OCI-LY1 (cell line): Measurements from ENCODE around the gene DACT2.

ENCODE experiments used
- H2AFZ ChIP-seq: fragments of 200-600 bp; sonication (generic), shearing (Covaris generic); 2 replicates; pipeline ENCODE4 v1.6.0; 2014; ENCODE audit warnings: antibody characterized with exemption, mild to moderate bottlenecking, low read length
- H3F3A ChIP-seq: fragments of 200-600 bp; sonication (generic), shearing (Covaris generic); 2 replicates; pipeline ENCODE4 v1.6.0; 2014; ENCODE audit warnings: mild to moderate bottlenecking, antibody characterized with exemption, low read length, moderate library complexity; ENCODE audit not compliant: insufficient read depth
- H3K27ac ChIP-seq: fragments of 200-600 bp; sonication (generic); 2 replicates; pipeline ENCODE4 v1.5.1; 2014; ENCODE audit warnings: low read length, mixed run types, mild to moderate bottlenecking, low read depth; ENCODE audit not compliant: poor library complexity, severe bottlenecking
- H3K27me3 ChIP-seq: fragments of 200-600 bp; sonication (generic); 2 replicates; pipeline ENCODE4 v1.6.0; 2014; ENCODE audit warnings: antibody characterized with exemption, mild to moderate bottlenecking, low read length, moderate library complexity; ENCODE audit not compliant: insufficient read depth
- H3K36me3 ChIP-seq: fragments of 200-600 bp; sonication (generic); 2 replicates; pipeline ENCODE4 v1.6.1; 2014; ENCODE audit warnings: mild to moderate bottlenecking, antibody characterized with exemption, low read length, moderate library complexity, mixed read lengths; ENCODE audit not compliant: insufficient read depth
- H3K4me1 ChIP-seq: fragments of 200-600 bp; sonication (generic); 2 replicates; pipeline ENCODE4 v1.5.1; 2014; ENCODE audit warnings: mild to moderate bottlenecking, low read length, moderate library complexity; ENCODE audit not compliant: insufficient read depth, severe bottlenecking
- H3K4me2 ChIP-seq: fragments of 200-600 bp; sonication (generic), shearing (Covaris generic); 2 replicates; pipeline ENCODE4 v1.6.1; 2014; ENCODE audit warnings: low read length
- H3K4me3 ChIP-seq: fragments of 200-600 bp; sonication (generic); 2 replicates; pipeline ENCODE4 v1.5.1; 2014; ENCODE audit warnings: low read length, low read depth, mild to moderate bottlenecking, mixed read lengths; ENCODE audit not compliant: poor library complexity, severe bottlenecking
- H3K79me2 ChIP-seq: fragments of 200-600 bp; shearing (Covaris generic); 2 replicates; pipeline ENCODE4 v1.6.1; 2016; ENCODE audit warnings: mixed run types, low read length, mixed read lengths; ENCODE audit not compliant: insufficient read depth
- H3K9ac ChIP-seq: fragments of 200-600 bp; sonication (generic), shearing (Covaris generic); 2 replicates; pipeline ENCODE4 v1.6.1; 2014; ENCODE audit warnings: mild to moderate bottlenecking, low read length, mixed read lengths
- H3K9me2 ChIP-seq: fragments of 200-600 bp; sonication (generic), shearing (Covaris generic); 2 replicates; pipeline ENCODE4 v1.6.1; 2014; ENCODE audit warnings: low read depth, mild to moderate bottlenecking, low read length, mixed read lengths
- H3K9me3 ChIP-seq: fragments of 200-600 bp; shearing (Covaris generic); 2 replicates; pipeline ENCODE4 v1.6.1; 2014; ENCODE audit warnings: low read length, mixed read lengths
- H4K20me1 ChIP-seq: fragments of 200-600 bp; sonication (generic), shearing (Covaris generic); 2 replicates; pipeline ENCODE4 v1.6.0; 2016; ENCODE audit warnings: mild to moderate bottlenecking, low read length; ENCODE audit not compliant: insufficient read depth
- CTCF ChIP-seq: fragments of 200-600 bp; sonication (generic), shearing (Covaris generic); IDR thresholded peaks from 2 replicates; pipeline ENCODE4 v1.5.1; 2017; ENCODE audit warnings: mild to moderate bottlenecking, antibody characterized with exemption, low read length, moderate library complexity, mixed read lengths
- EZH2 ChIP-seq: fragments of 200-600 bp; sonication (generic), shearing (Covaris generic); IDR thresholded peaks from 2 replicates; pipeline ENCODE4 v1.8.0; 2017; ENCODE audit warnings: borderline replicate concordance, mixed run types, mild to moderate bottlenecking, antibody characterized with exemption, low read length, moderate library complexity, mixed read lengths

The DACT2 gene

GRCh38 chr6:168300975-168301647, 18.5 kb downstream of the DACT2 start:
- TF ChIP-seq CTCF: no peak
- Histone ChIP-seq H3K27me3 (no peaks in the 10 kb centered on the region), H4K20me1 (no peaks in the 10 kb centered on the region), H2AFZ (no peak overlapping the region), H3K4me1 (no peaks in the 10 kb centered on the region), H3K27ac (no peak overlapping the region), H3F3A (no peaks in the 10 kb centered on the region), H3K79me2 (no peaks in the 10 kb centered on the region), H3K36me3 (no peaks in the 10 kb centered on the region), H3K9ac (no peak overlapping the region), H3K4me3 (no peak overlapping the region), H3K4me2 (no peak overlapping the region), H3K9me3 (no peaks in the 10 kb centered on the region), H3K9me2 (no peaks in the 10 kb centered on the region)

- Histone ChIP-seq H3K4me1 (no peaks in the 10 kb centered on the region), H3K27me3 (no peaks in the 10 kb centered on the region), H3K4me3 (no peak overlapping the region), H3F3A (no peaks in the 10 kb centered on the region), H3K9ac (no peak overlapping the region), H3K4me2 (no peak overlapping the region), H3K27ac (no peak overlapping the region), H3K36me3 (no peaks in the 10 kb centered on the region), H3K9me2 (no peaks in the 10 kb centered on the region), H3K9me3 (no peaks in the 10 kb centered on the region), H4K20me1 (no peaks in the 10 kb centered on the region), H3K79me2 (no peaks in the 10 kb centered on the region), H2AFZ (no peak overlapping the region)
- TF ChIP-seq EZH2 (no peak), CTCF (no peak)
Observed at GRCh38 chr6:168299541-168300511, 19.8 kb downstream of the DACT2 start.

GRCh38 chr6:168297643-168298042, 21.9 kb downstream of the DACT2 start:
- Histone ChIP-seq H3K9me2 (no peaks in the 10 kb centered on the region), H3K27ac (no peak overlapping the region), H3K4me1 (no peaks in the 10 kb centered on the region), H3K4me2 (no peak overlapping the region), H3K27me3 (no peaks in the 10 kb centered on the region), H3K4me3 (no peak overlapping the region), H3K9ac (no peak overlapping the region), H2AFZ (no peak overlapping the region), H3F3A (no peaks in the 10 kb centered on the region), H3K9me3 (no peaks in the 10 kb centered on the region), H3K79me2 (no peaks in the 10 kb centered on the region), H3K36me3 (no peaks in the 10 kb centered on the region), H4K20me1 (no peaks in the 10 kb centered on the region)
- no peak for TF ChIP-seq CTCF
- no peak for TF ChIP-seq EZH2
